Prostate gland (tissue), 2 donors: Measurements from ENCODE around the gene XRRA1. TPM values are rescaled to one million over a fixed set of nuclear protein-coding genes. Genes with fewer than 3 reads are reported as not detected.
A peak's percentile ranks its signal among the peaks of the same experiment; 100 is the strongest.

ENCODE experiments used
- DNase-seq: peaks from one replicate; pipeline ENCODE4 v3.0.0-alpha.2; 2019; ENCODE audit warnings: low spot score
- H3K27ac ChIP-seq, 2 donors: fragments of 200-600 bp; sonication (generic); 2 replicates each; pipeline ENCODE4 v1.5.1; 2017 to 2019
- H3K27me3 ChIP-seq: fragments of 200-600 bp; sonication (generic); replicated peaks from 2 replicates; pipeline ENCODE4 v1.5.1; 2019; ENCODE audit not compliant: insufficient read depth
- H3K36me3 ChIP-seq, 2 donors: fragments of 200-600 bp; sonication (generic); 1 replicate in 1 of 2; 2 replicates in 1 of 2; pipeline versions ENCODE4 v1.5.1 to v1.8.1; 2017 to 2019
- H3K4me1 ChIP-seq: fragments of 200-600 bp; sonication (generic); replicated peaks from 2 replicates; pipeline ENCODE4 v1.5.1; 2019
- H3K4me3 ChIP-seq, 2 donors: fragments of 200-600 bp; sonication (generic); 2 replicates each; pipeline ENCODE4 v1.5.1; 2017 to 2019
- H3K9me3 ChIP-seq: fragments of 200-600 bp; sonication (generic); 2 replicates; pipeline ENCODE4 v1.5.1; 2017
- CTCF ChIP-seq, 4 experiments: fragments of 200-600 bp in 2 of 4; fragments of 450-650 bp in 2 of 4; sonication (generic) in 2 of 4; IDR thresholded peaks; 1 replicate in 3 of 4; 2 replicates in 1 of 4; pipeline ENCODE4 v1.5.1; 2016 to 2019; ENCODE audit warnings: antibody characterized with exemption in 4 of 4, mild to moderate bottlenecking in 2 of 4, moderate library complexity in 2 of 4
- POLR2A ChIP-seq: fragments of 450-650 bp; IDR thresholded peaks from one replicate; pipeline ENCODE4 v1.6.1; 2016; ENCODE audit warnings: antibody characterized with exemption, mild to moderate bottlenecking
- POLR2AphosphoS5 ChIP-seq: sonication (generic); formaldehyde crosslinking; IDR thresholded peaks from one replicate; pipeline ENCODE4 v1.6.1; 2017; ENCODE audit warnings: antibody characterized with exemption
- WGBS: methylation state at CpG from one replicate; pipeline ENCODE4 v1.1.5; 2018; 5-methylcytosine and 5-hydroxymethylcytosine counted together
- intact Hi-C: fragments of 100-400 bp; cut with DNase I; formaldehyde crosslinking; loops from one replicate; pipeline ENCODE4 v1.14.2; 2022
- small RNA-seq, 2 donors: library from RNA; depleted of rRNA; stranded (forward); fragments of <200 nt; gene quantifications; one replicate each; pipeline ENCODE3, GENCODE V24; 2016
- total RNA-seq, 2 donors: library from RNA; depleted of rRNA; stranded (reverse); fragments of >200 nt; gene quantifications; one replicate each; pipeline ENCODE4 v1.1.0, GENCODE V29; 2016

Gene XRRA1
- total RNA-seq, 2 donors from 2014 or later, result 16.2 to 52.1 TPM

- 79% methylated on average over 2 of the region's 2 CpGs for WGBS
- DNase-seq, result no peak
- intact Hi-C loops, result no loop called here
- no peaks in the 10 kb centered on the region for H3K36me3 ChIP-seq
- no peaks in the 10 kb centered on the region for H3K27me3 ChIP-seq
- no peak overlapping the region for H3K27ac ChIP-seq
- H3K4me1 ChIP-seq, result no peaks in the 10 kb centered on the region
- H3K4me3 ChIP-seq, result no peak overlapping the region
- TF ChIP-seq POLR2AphosphoS5, result no peak
- TF ChIP-seq POLR2A, result no peak
- TF ChIP-seq CTCF (IDR thresholded peaks at IDR 0.05), result no peak
- no peaks in the 10 kb centered on the region for H3K9me3 ChIP-seq
Observed at GRCh38 chr11:74816664-74817063, 132.2 kb downstream of the XRRA1 start.

- H3K27ac ChIP-seq, result no peak overlapping the region
- no peak overlapping the region for H3K4me3 ChIP-seq
- DNase-seq, result no peak
- no peaks in the 10 kb centered on the region for H3K27me3 ChIP-seq
- no peaks in the 10 kb centered on the region for H3K4me1 ChIP-seq
- H3K9me3 ChIP-seq, result no peaks in the 10 kb centered on the region
- intact Hi-C loops, result no loop called here
- no peak for TF ChIP-seq CTCF (IDR thresholded peaks at IDR 0.05)
- no peak for TF ChIP-seq POLR2A
- TF ChIP-seq POLR2AphosphoS5, result no peak
- 71% methylated on average over 3 of the region's 3 CpGs for WGBS
- no peaks in the 10 kb centered on the region for H3K36me3 ChIP-seq
Observed at GRCh38 chr11:74815966-74816365, 132.9 kb downstream of the XRRA1 start.

- no peaks in the 10 kb centered on the region for H3K27me3 ChIP-seq
- H3K4me1 ChIP-seq, result no peaks in the 10 kb centered on the region
- intact Hi-C loops, result no loop called here
- TF ChIP-seq POLR2AphosphoS5 (no peak), POLR2A (no peak), CTCF (IDR thresholded peaks at IDR 0.05) (no peak)
- no peak for DNase-seq
- no peaks in the 10 kb centered on the region for H3K36me3 ChIP-seq
- no peak overlapping the region for H3K4me3 ChIP-seq
- no peaks in the 10 kb centered on the region for H3K9me3 ChIP-seq
- no peak overlapping the region for H3K27ac ChIP-seq
Observed at GRCh38 chr11:74809801-74810200, 139.1 kb downstream of the XRRA1 start.

GRCh38 chr11:74806267-74806666 lies 142.6 kb downstream of the XRRA1 start:
- Histone ChIP-seq H3K4me1 (no peaks in the 10 kb centered on the region), H3K4me3 (no peak overlapping the region), H3K27me3 (no peaks in the 10 kb centered on the region), H3K27ac (no peak overlapping the region), H3K36me3 (no peaks in the 10 kb centered on the region), H3K9me3 (no peaks in the 10 kb centered on the region)
- intact Hi-C loops, result no loop called here
- 73% methylated on average over 3 of the region's 3 CpGs for WGBS
- DNase-seq, result no peak
- TF ChIP-seq POLR2AphosphoS5 (peak; percentile 66), POLR2A (no peak)

- Histone ChIP-seq H3K9me3 (no peaks in the 10 kb centered on the region), H3K4me3 (no peak overlapping the region), H3K36me3 (peaks cover 0 to 11% of the 10 kb centered on the region in 2 donors), H3K4me1 (no peaks in the 10 kb centered on the region), H3K27me3 (no peaks in the 10 kb centered on the region), H3K27ac (no peak overlapping the region)
- DNase-seq, result no peak
- TF ChIP-seq POLR2A (no peak), CTCF (IDR thresholded peaks at IDR 0.05) (no peak), POLR2AphosphoS5 (no peak)
- intact Hi-C loops, result no loop called here
- WGBS, result 81% methylated on average over 6 of the region's 9 CpGs
Observed at GRCh38 chr11:74791333-74792100, 157.4 kb downstream of the XRRA1 start.

Small RNA genes lying within 50 kb of the gene (small RNA-seq; reads per million reads assigned to genes)
- gene RN7SL239P (0 reads per million in 2 donors), gene RNU6-216P (0 reads per million in 2 donors)

Other genes starting within 250 kb of the XRRA1 start
- gene CHRDL2, start 217.7 kb downstream of the XRRA1 start, total RNA-seq, result 1 to 10 TPM in 1 of 2 donors, under 1 TPM in 1; 0.09 to 9.1 TPM
- 10 to 100 TPM; 19.7 to 21.2 TPM for gene RNF169, start 200.2 kb downstream of the XRRA1 start, total RNA-seq
- 10 to 100 TPM; 76.9 to 82.4 TPM for gene SPCS2, start 175 bp upstream of the XRRA1 start, total RNA-seq
- gene NEU3, start 39.8 kb upstream of the XRRA1 start, total RNA-seq, result 10 to 100 TPM; 19.4 to 26.2 TPM
- under 1 TPM in 1 of 2 donors, not detected in 1; 0.11 TPM for gene OR2AT4, start 147.8 kb upstream of the XRRA1 start, total RNA-seq
- gene SLCO2B1, start 202.0 kb upstream of the XRRA1 start, total RNA-seq, result 10 to 100 TPM in 1 of 2 donors, 1 to 10 TPM in 1; 6.1 to 32.0 TPM